HG03135 (cell line): ENCODE data around the gene ZNG1B.
"Not testable (repeated sequence)": the region's sequence is repeated elsewhere in the genome, so short reads cannot be mapped to it uniquely, and the experiment has no call there.

ENCODE experiments used
- ATAC-seq: cut with Tn5 transposase; IDR thresholded peaks from one replicate; pipeline ENCODE4 v1.9.1; 2021; ENCODE audit warnings: mild to moderate bottlenecking, moderate library complexity; ENCODE audit not compliant: unreplicated experiment

Gene ZNG1B

DNA sequence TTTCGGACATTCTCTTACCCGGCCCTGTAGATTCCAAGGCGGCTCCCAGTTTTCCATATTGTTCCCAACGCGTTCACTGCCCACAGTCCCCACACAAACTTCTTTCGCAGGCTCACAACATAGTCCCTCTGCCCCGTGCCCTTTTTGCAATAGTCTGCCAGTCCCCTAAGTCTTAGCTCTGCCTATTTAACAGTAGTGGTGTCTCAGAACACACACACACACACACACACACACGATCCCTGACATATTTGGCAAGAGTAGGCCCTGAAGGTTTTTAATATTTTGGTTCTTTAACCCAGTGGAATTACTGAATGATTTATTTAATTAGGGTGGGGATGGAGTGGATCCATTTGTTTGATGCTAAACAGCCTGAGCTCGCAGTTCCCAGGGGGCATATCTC is 105.0 kb downstream of the ZNG1B start:
- ATAC-seq = not testable (repeated sequence)
